Activated naive CD8-positive, alpha-beta T cell treated with anti-CD3 and anti-CD28 coated beads, Interleukin-2, amount 50 U/mL, for 24 hours (primary cell): Measurements from ENCODE around the gene OR51B4.
"Not testable (repeated sequence)": the region's sequence is repeated elsewhere in the genome, so short reads cannot be mapped to it uniquely, and the experiment has no call there.

Source experiments
- ATAC-seq: fragments of 150-1000 bp; cut with Tn5 transposase; one replicate; pipeline ENCODE4 v1.10.0; 2021
- DNase-seq: peaks from one replicate; pipeline ENCODE4 v3.0.0; 2021
- H3K27ac Mint-ChIP-seq: one replicate; pipeline ENCODE4 v1.8.0; 2021; ENCODE audit warnings: mild to moderate bottlenecking, mixed read lengths
- H3K27me3 Mint-ChIP-seq: one replicate; pipeline ENCODE4 v1.8.0; 2021; ENCODE audit warnings: mixed read lengths
- H3K36me3 Mint-ChIP-seq: one replicate; pipeline ENCODE4 v1.8.0; 2021; ENCODE audit warnings: low read depth, mixed read lengths
- H3K4me1 Mint-ChIP-seq: one replicate; pipeline ENCODE4 v1.8.0; 2021; ENCODE audit warnings: mixed read lengths
- H3K4me3 Mint-ChIP-seq: one replicate; pipeline ENCODE4 v1.8.0; 2021; ENCODE audit warnings: mild to moderate bottlenecking, moderate library complexity, mixed read lengths
- H3K9me3 Mint-ChIP-seq: one replicate; pipeline ENCODE4 v1.8.0; 2021; ENCODE audit warnings: mixed read lengths

The OR51B4 gene

DNA sequence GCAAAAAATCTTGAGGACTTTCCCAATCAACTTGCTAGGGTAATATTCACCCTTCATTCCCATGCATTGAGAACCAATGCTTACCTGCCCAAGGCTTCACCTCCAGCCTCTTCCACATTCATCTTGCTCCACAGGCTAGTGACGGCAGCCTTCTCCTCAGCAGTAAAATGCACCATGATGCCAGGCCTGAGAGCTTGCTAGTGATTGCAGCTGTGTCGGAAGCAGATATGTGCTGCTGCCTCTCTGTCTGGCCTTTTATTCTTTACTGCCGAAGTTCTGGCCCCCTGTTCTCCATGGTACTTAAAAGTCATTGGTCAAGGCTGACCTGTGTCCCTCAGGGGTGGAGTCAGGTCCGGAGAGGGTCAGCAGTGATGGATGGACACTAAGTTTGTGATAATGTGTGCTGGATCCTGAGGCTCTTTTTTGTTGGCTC, 32.0 kb downstream of the OR51B4 start, which contains the start of gene HBE1:
HBE1 (minus strand) TSS at position 231 of the 433 bp plus-strand sequence; CDS start at position 176, 55 bp downstream.
- Mint-ChIP-seq H3K36me3 (no peaks in the 10 kb centered on the region), H3K4me1 (no peaks in the 10 kb centered on the region), H3K4me3 (no peak within 1 kb of the TSS), H3K9me3 (no peaks in the 10 kb centered on the region), H3K27ac (no peak within 1 kb of the TSS), H3K27me3 (no peaks in the 10 kb centered on the region)
- no peak for ATAC-seq
- DNase-seq: no peak

- DNase-seq (no peak), ATAC-seq (no peak)
- H3K27ac Mint-ChIP-seq: no peak overlapping the region
- H3K4me3 Mint-ChIP-seq: no peak overlapping the region
- no peaks in the 10 kb centered on the region for H3K27me3 Mint-ChIP-seq
- H3K36me3 Mint-ChIP-seq: no peaks in the 10 kb centered on the region
- H3K4me1 Mint-ChIP-seq: no peaks in the 10 kb centered on the region
- H3K9me3 Mint-ChIP-seq: no peaks in the 10 kb centered on the region
Observed at GRCh38 chr11:5267033-5267563, 34.6 kb downstream of the OR51B4 start.

- no peaks in the 10 kb centered on the region for H3K36me3 Mint-ChIP-seq
- H3K4me3 Mint-ChIP-seq: no peak overlapping the region
- no peaks in the 10 kb centered on the region for H3K9me3 Mint-ChIP-seq
- ATAC-seq: no peak
- H3K4me1 Mint-ChIP-seq: no peaks in the 10 kb centered on the region
- DNase-seq: no peak
- H3K27ac Mint-ChIP-seq: no peak overlapping the region
- no peaks in the 10 kb centered on the region for H3K27me3 Mint-ChIP-seq
Observed at GRCh38 chr11:5266609-5267008, 35.1 kb downstream of the OR51B4 start.

DNA sequence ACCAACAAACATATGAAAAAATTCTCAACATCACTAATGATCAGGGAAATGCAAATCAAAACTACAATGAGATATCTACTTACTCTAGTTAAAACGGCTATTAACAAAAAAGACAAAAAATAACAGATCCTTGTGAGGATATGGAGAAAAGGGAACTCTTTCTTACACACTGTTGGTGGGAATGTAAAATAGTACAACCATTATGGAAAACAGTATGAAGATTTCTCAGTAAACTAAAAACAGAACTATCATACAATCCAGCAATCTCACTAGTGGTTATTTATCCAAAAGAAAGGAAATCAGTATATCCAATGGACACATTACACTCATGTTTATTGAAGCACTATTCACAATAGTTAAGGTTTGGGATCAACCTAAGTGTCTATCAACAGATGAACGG, 35.9 kb downstream of the OR51B4 start:
- ATAC-seq: no peak
- Mint-ChIP-seq H3K4me3 (no peak overlapping the region), H3K27me3 (no peaks in the 10 kb centered on the region), H3K36me3 (no peaks in the 10 kb centered on the region), H3K27ac (no peak overlapping the region), H3K9me3 (no peaks in the 10 kb centered on the region), H3K4me1 (no peaks in the 10 kb centered on the region)
- DNase-seq: no peak

- Mint-ChIP-seq H3K27ac (no peak overlapping the region), H3K4me3 (no peak overlapping the region), H3K36me3 (no peaks in the 10 kb centered on the region), H3K9me3 (no peaks in the 10 kb centered on the region), H3K4me1 (no peaks in the 10 kb centered on the region), H3K27me3 (no peaks in the 10 kb centered on the region)
- ATAC-seq (no peak), DNase-seq (no peak)
Observed at GRCh38 chr11:5258543-5259262, 43.0 kb downstream of the OR51B4 start.

- Mint-ChIP-seq H3K27me3 (no peaks in the 10 kb centered on the region), H3K27ac (no peak overlapping the region), H3K4me3 (no peak overlapping the region), H3K4me1 (no peaks in the 10 kb centered on the region), H3K9me3 (no peaks in the 10 kb centered on the region), H3K36me3 (no peaks in the 10 kb centered on the region)
- DNase-seq (no peak), ATAC-seq (no peak)
Observed at GRCh38 chr11:5257296-5257695, 44.5 kb downstream of the OR51B4 start.

GRCh38 chr11:5254646-5255413, 46.9 kb downstream of the OR51B4 start, which contains the start of gene HBG2:
TSS of gene HBG2 (minus strand) at chr11:5254781. CDS start at chr11:5254728, 53 bp downstream.
- H3K4me3 Mint-ChIP-seq, ATAC-seq, H3K4me1 Mint-ChIP-seq, H3K9me3 Mint-ChIP-seq, H3K36me3 Mint-ChIP-seq, DNase-seq, H3K27me3 Mint-ChIP-seq, H3K27ac Mint-ChIP-seq: not testable (repeated sequence)

DNA sequence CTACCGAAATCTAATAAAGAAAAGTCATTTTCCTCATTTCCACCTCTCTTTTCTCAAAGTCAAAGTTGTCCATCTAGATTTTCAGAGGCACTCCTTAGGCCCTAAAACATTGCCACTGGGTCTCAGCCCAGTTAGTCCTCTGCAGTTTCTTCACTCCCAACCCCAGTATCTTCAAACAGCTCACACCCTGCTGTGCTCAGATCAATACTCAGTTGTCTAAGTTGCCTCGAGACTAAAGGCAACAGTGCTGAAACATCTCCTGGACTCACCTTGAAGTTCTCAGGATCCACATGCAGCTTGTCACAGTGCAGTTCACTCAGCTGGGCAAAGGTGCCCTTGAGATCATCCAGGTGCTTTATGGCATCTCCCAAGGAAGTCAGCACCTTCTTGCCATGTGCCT, 47.7 kb downstream of the OR51B4 start:
- not testable (repeated sequence) for H3K27me3 Mint-ChIP-seq, H3K27ac Mint-ChIP-seq, H3K4me1 Mint-ChIP-seq, H3K9me3 Mint-ChIP-seq, ATAC-seq, H3K4me3 Mint-ChIP-seq, H3K36me3 Mint-ChIP-seq, DNase-seq

GRCh38 chr11:5253440-5253839, 48.3 kb downstream of the OR51B4 start:
- H3K27me3 Mint-ChIP-seq, H3K9me3 Mint-ChIP-seq, H3K36me3 Mint-ChIP-seq, H3K27ac Mint-ChIP-seq, DNase-seq, H3K4me1 Mint-ChIP-seq, ATAC-seq, H3K4me3 Mint-ChIP-seq: not testable (repeated sequence)

DNA sequence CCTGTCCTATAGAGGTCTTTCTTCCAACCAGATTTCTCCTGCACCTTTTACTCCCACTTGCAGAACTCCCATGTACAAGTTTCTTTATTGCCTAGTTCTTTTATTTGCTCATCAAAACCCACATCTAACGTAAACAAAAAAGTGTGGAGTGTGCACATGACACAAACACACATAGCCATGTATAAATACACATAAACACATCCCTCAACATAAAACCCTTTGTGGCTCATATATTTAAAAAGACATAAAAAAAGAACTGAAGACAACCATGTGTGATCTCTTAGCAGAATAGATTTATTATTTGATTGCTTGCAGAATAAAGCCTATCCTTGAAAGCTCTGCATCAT, 48.9 kb downstream of the OR51B4 start:
- no peak overlapping the region for H3K27ac Mint-ChIP-seq
- no peaks in the 10 kb centered on the region for H3K36me3 Mint-ChIP-seq
- ATAC-seq (no peak), DNase-seq (no peak)
- no peak overlapping the region for H3K4me3 Mint-ChIP-seq
- H3K9me3 Mint-ChIP-seq: no peaks in the 10 kb centered on the region
- no peaks in the 10 kb centered on the region for H3K27me3 Mint-ChIP-seq
- H3K4me1 Mint-ChIP-seq: no peaks in the 10 kb centered on the region

DNA sequence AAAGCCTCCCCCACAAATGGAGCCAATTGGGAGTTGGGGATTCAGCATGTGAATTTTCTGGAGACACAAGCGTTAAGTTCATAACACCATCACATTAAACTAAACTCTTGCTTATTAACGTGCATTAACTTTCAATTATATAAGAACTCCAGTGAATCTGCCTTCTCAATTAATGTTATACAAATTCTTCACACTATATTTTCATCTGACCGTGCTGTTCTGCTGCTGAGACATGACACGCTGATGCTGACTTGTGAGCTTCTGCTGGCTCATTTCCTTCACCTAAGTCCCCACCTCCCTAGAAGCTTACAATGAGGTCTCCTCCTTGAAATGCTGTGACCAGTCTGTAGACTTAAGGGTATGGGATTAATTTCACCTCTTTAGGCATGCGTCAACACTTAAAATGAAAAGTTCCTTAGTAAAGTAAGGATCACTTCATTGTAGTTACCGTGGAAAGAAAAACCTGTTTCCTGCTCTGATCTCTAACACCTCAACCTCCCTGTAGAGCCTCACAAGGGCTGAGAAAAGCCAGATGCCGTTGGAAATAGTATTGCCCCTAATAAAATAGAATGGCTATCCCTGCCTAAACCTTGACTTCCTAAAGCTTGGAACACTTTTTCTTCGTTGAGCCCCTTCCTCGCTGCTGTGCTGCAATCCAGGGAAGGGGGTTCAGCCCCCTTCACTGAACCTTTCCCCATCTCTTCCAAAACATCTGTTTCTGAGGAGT, 49.4 kb downstream of the OR51B4 start:
- Mint-ChIP-seq H3K4me1 (no peaks in the 10 kb centered on the region), H3K27ac (no peak overlapping the region), H3K36me3 (no peaks in the 10 kb centered on the region), H3K4me3 (no peak overlapping the region), H3K9me3 (no peaks in the 10 kb centered on the region), H3K27me3 (no peaks in the 10 kb centered on the region)
- DNase-seq: no peak
- ATAC-seq: no peak

- DNase-seq (no peak), ATAC-seq (no peak)
- H3K27ac Mint-ChIP-seq: no peak overlapping the region
- H3K27me3 Mint-ChIP-seq: no peaks in the 10 kb centered on the region
- H3K4me1 Mint-ChIP-seq: no peaks in the 10 kb centered on the region
- H3K36me3 Mint-ChIP-seq: no peaks in the 10 kb centered on the region
- H3K4me3 Mint-ChIP-seq: no peak overlapping the region
- H3K9me3 Mint-ChIP-seq: no peaks in the 10 kb centered on the region
Observed at GRCh38 chr11:5251746-5252145, 50.0 kb downstream of the OR51B4 start.
